Stimulated activated memory B cell treated with anti-CD40 and anti-IgM and Interleukin-4, amounts not matched to agents 10 μg/mL and 1 μg/mL and 100 μg/mL, for 72 hours (primary cell): Measurements from ENCODE around the gene MEIS1.

Experiments
- ATAC-seq: fragments of 150-1000 bp; cut with Tn5 transposase; 2 replicates; pipeline ENCODE4 v1.10.0; 2021
- H3K27ac Mint-ChIP-seq: one replicate; pipeline ENCODE4 v1.8.0; 2022; ENCODE audit warnings: mild to moderate bottlenecking, mixed read lengths
- H3K27me3 Mint-ChIP-seq: one replicate; pipeline ENCODE4 v1.8.0; 2022; ENCODE audit warnings: mixed read lengths
- H3K36me3 Mint-ChIP-seq: one replicate; pipeline ENCODE4 v1.8.0; 2022; ENCODE audit warnings: mixed read lengths
- H3K4me1 Mint-ChIP-seq: one replicate; pipeline ENCODE4 v1.8.0; 2022; ENCODE audit warnings: mixed read lengths
- H3K4me3 Mint-ChIP-seq: one replicate; pipeline ENCODE4 v1.8.0; 2022; ENCODE audit warnings: mild to moderate bottlenecking, moderate library complexity, mixed read lengths
- H3K9me3 Mint-ChIP-seq: one replicate; pipeline ENCODE4 v1.8.0; 2022; ENCODE audit warnings: mixed read lengths

The MEIS1 gene

GRCh38 chr2:66496670-66497420 is 61.9 kb downstream of the MEIS1 start:
- Mint-ChIP-seq H3K4me1 (no peaks in the 10 kb centered on the region), H3K27me3 (peaks cover 15% of the 10 kb centered on the region), H3K9me3 (no peaks in the 10 kb centered on the region), H3K36me3 (no peaks in the 10 kb centered on the region), H3K4me3 (no peak overlapping the region), H3K27ac (no peak overlapping the region)
- no peak for ATAC-seq

- Mint-ChIP-seq H3K27me3 (peaks cover 15% of the 10 kb centered on the region), H3K36me3 (no peaks in the 10 kb centered on the region), H3K4me1 (no peaks in the 10 kb centered on the region), H3K27ac (no peak overlapping the region), H3K9me3 (no peaks in the 10 kb centered on the region), H3K4me3 (no peak overlapping the region)
- ATAC-seq, result no peak
Measured at GRCh38 chr2:66497431-66498288, 62.7 kb downstream of the MEIS1 start.

GRCh38 chr2:66498289-66498975 is 63.5 kb downstream of the MEIS1 start:
- Mint-ChIP-seq H3K4me3 (no peak overlapping the region), H3K27ac (no peak overlapping the region), H3K36me3 (no peaks in the 10 kb centered on the region), H3K4me1 (no peaks in the 10 kb centered on the region), H3K27me3 (peaks cover 15% of the 10 kb centered on the region), H3K9me3 (no peaks in the 10 kb centered on the region)
- no peak for ATAC-seq

GRCh38 chr2:66501267-66501666 is 66.3 kb downstream of the MEIS1 start:
- Mint-ChIP-seq H3K4me1 (no peaks in the 10 kb centered on the region), H3K27ac (no peak overlapping the region), H3K4me3 (no peak overlapping the region), H3K36me3 (no peaks in the 10 kb centered on the region), H3K27me3 (peaks cover 3% of the 10 kb centered on the region), H3K9me3 (no peaks in the 10 kb centered on the region)
- ATAC-seq, result no peak

- Mint-ChIP-seq H3K4me1 (no peaks in the 10 kb centered on the region), H3K9me3 (no peaks in the 10 kb centered on the region), H3K27me3 (no peaks in the 10 kb centered on the region), H3K4me3 (no peak overlapping the region), H3K27ac (no peak overlapping the region), H3K36me3 (no peaks in the 10 kb centered on the region)
- ATAC-seq, result no peak
Measured at GRCh38 chr2:66506265-66506664, 71.3 kb downstream of the MEIS1 start.

GRCh38 chr2:66507673-66508201 is 72.8 kb downstream of the MEIS1 start:
- ATAC-seq, result no peak

GRCh38 chr2:66508484-66509071 is 73.7 kb downstream of the MEIS1 start:
- no peaks in the 10 kb centered on the region for H3K4me1 Mint-ChIP-seq
- H3K27ac Mint-ChIP-seq, result no peak overlapping the region
- H3K36me3 Mint-ChIP-seq, result no peaks in the 10 kb centered on the region
- no peaks in the 10 kb centered on the region for H3K27me3 Mint-ChIP-seq
- H3K9me3 Mint-ChIP-seq, result no peaks in the 10 kb centered on the region
- ATAC-seq, result no peak
- H3K4me3 Mint-ChIP-seq, result no peak overlapping the region

More at GRCh38 chr2:66507673-66508201, 72.8 kb downstream of the MEIS1 start:
- Mint-ChIP-seq H3K27ac (no peak overlapping the region), H3K36me3 (no peaks in the 10 kb centered on the region), H3K27me3 (no peaks in the 10 kb centered on the region), H3K4me3 (no peak overlapping the region), H3K9me3 (no peaks in the 10 kb centered on the region), H3K4me1 (no peaks in the 10 kb centered on the region)

GRCh38 chr2:66509326-66509811 is 74.4 kb downstream of the MEIS1 start:
- H3K4me1 Mint-ChIP-seq, result no peaks in the 10 kb centered on the region
- no peak for ATAC-seq
- H3K27me3 Mint-ChIP-seq, result no peaks in the 10 kb centered on the region
- no peaks in the 10 kb centered on the region for H3K36me3 Mint-ChIP-seq
- no peaks in the 10 kb centered on the region for H3K9me3 Mint-ChIP-seq
- H3K27ac Mint-ChIP-seq, result no peak overlapping the region
- H3K4me3 Mint-ChIP-seq, result no peak overlapping the region

- Mint-ChIP-seq H3K4me1 (no peaks in the 10 kb centered on the region), H3K4me3 (no peak overlapping the region), H3K9me3 (no peaks in the 10 kb centered on the region), H3K27ac (no peak overlapping the region), H3K36me3 (no peaks in the 10 kb centered on the region), H3K27me3 (no peaks in the 10 kb centered on the region)
- no peak for ATAC-seq
Measured at GRCh38 chr2:66512626-66513025, 77.7 kb downstream of the MEIS1 start.

GRCh38 chr2:66515743-66516142 is 80.8 kb downstream of the MEIS1 start:
- no peaks in the 10 kb centered on the region for H3K27me3 Mint-ChIP-seq
- H3K9me3 Mint-ChIP-seq, result no peaks in the 10 kb centered on the region
- H3K4me1 Mint-ChIP-seq, result no peaks in the 10 kb centered on the region
- no peaks in the 10 kb centered on the region for H3K36me3 Mint-ChIP-seq
- H3K4me3 Mint-ChIP-seq, result no peak overlapping the region
- no peak for ATAC-seq
- H3K27ac Mint-ChIP-seq, result no peak overlapping the region

GRCh38 chr2:66516499-66516898 is 81.6 kb downstream of the MEIS1 start:
- no peak overlapping the region for H3K27ac Mint-ChIP-seq
- H3K4me3 Mint-ChIP-seq, result no peak overlapping the region
- no peaks in the 10 kb centered on the region for H3K9me3 Mint-ChIP-seq
- H3K4me1 Mint-ChIP-seq, result no peaks in the 10 kb centered on the region
- H3K27me3 Mint-ChIP-seq, result peaks cover 4% of the 10 kb centered on the region
- ATAC-seq, result no peak
- no peaks in the 10 kb centered on the region for H3K36me3 Mint-ChIP-seq

- Mint-ChIP-seq H3K4me3 (no peak overlapping the region), H3K9me3 (no peaks in the 10 kb centered on the region), H3K4me1 (no peaks in the 10 kb centered on the region), H3K27ac (no peak overlapping the region), H3K27me3 (peaks cover 15% of the 10 kb centered on the region), H3K36me3 (no peaks in the 10 kb centered on the region)
- no peak for ATAC-seq
Measured at GRCh38 chr2:66517772-66518171, 82.8 kb downstream of the MEIS1 start.

GRCh38 chr2:66519264-66519843 is 84.4 kb downstream of the MEIS1 start:
- no peaks in the 10 kb centered on the region for H3K9me3 Mint-ChIP-seq

GRCh38 chr2:66521291-66521922 is 86.5 kb downstream of the MEIS1 start:
- Mint-ChIP-seq H3K4me1 (no peaks in the 10 kb centered on the region), H3K9me3 (no peaks in the 10 kb centered on the region), H3K36me3 (no peaks in the 10 kb centered on the region), H3K27me3 (peaks cover 15% of the 10 kb centered on the region), H3K27ac (no peak overlapping the region), H3K4me3 (no peak overlapping the region)
- no peak for ATAC-seq

More at GRCh38 chr2:66519264-66519843, 84.4 kb downstream of the MEIS1 start:
- no peak for ATAC-seq
- Mint-ChIP-seq H3K4me1 (no peaks in the 10 kb centered on the region), H3K27me3 (peaks cover 15% of the 10 kb centered on the region), H3K36me3 (no peaks in the 10 kb centered on the region), H3K4me3 (no peak overlapping the region), H3K27ac (no peak overlapping the region)
